HG02885 (cell line): ENCODE results near the gene PTP4A2.

Experiments used
- ATAC-seq: cut with Tn5 transposase; IDR thresholded peaks from one replicate; pipeline ENCODE4 v1.9.1; 2021; ENCODE audit warnings: mild to moderate bottlenecking; ENCODE audit not compliant: unreplicated experiment, poor library complexity

PTP4A2 gene

DNA sequence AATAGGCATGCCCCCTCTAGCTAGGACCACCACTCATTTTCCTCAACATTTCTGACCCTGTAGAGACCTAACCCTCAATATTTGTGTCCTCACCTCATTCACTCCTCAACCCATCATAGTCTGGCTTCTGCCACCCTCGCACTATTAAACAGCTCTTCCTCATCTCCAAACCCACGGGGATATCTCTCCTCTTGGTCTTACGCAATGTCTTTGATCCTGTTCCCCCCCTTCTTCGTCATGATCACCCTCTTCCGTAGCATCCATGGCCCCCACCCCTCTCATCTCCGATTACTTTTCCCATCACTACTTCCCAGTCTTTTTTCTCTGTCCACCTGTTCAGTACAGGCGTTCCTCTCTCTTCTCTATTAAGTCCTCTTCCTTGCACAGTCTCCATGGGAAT is 70.6 kb downstream of the PTP4A2 start:
- ATAC-seq: no peak

DNA sequence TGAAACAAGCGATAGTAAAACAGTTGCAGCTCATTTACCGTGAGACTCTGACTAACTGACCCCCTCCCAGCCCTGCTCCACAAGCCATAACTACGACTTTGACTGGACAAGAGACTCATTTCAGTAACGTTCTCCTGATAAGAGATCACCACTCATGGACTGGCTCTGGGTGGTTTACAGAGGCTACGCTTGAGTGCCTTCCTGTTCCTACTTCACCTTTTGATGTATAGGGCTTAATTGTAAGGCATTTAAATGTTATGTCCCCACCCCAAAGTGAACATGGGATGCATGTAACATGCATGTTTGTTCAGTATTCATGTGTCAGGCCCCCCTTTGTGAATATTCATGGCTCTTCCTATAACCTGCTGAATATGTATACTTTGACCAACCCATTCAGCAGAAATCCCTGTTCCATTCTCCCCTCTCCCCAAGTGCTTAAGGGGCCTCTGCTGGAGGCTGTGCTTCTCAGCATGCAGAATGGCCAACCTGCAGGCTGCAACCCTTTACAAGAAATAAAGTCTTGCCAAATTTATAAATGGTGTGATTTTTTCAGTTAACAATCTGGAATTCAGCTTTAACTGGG is 71.6 kb downstream of the PTP4A2 start:
- no peak for ATAC-seq

DNA sequence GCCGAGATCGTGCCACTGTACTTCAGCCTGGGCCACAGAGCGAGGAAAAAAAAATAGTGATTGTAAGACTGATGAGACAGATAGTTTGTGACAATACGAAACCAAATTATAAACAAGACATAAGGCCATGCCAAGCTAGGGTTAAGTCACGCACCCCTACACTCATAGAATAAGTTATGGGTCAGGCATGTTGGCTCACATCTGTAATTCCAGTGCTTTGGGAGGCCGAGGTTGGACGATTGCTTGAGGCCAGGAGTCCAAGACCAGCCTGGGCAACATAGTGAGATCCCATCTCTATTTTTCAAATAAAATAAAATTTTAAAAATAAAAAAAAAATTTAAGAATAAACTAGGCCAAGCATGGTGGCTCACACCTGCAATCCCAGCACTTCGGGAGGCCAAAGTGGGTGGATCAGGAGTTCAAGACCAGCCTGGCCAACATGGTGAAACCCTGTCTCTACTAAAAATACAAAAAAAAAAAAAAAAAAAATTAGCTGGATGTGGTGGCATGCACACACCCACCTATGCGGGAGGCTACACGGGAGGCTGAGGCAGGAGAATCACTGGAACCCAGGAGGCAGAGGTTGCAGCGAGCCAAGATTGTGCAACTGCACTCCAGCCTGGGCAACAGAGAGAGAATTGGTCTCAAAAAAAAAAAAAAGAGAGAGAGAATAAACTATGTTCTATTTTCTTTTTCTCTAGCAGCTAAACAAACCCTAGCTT is 72.3 kb downstream of the PTP4A2 start:
- ATAC-seq: no peak

DNA sequence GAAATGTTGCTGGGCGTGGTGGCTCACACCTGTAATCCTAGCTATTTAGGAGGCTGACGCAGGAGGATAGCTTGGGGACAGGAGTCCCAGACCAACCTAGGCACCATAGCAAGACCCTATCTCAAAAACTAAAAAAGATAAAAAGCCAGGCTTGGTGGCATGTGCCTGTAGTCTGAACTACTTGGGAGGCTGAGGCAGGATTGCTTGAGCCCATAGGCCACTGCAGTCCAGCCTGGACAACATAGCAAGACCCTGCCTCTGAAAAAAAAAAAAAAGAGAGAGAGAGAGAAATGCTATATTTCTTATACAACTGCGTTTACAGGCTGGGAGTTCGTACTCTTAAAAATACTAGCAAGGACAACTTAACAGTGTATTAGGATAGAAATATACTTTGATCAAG is 76.1 kb downstream of the PTP4A2 start:
- ATAC-seq: no peak

DNA sequence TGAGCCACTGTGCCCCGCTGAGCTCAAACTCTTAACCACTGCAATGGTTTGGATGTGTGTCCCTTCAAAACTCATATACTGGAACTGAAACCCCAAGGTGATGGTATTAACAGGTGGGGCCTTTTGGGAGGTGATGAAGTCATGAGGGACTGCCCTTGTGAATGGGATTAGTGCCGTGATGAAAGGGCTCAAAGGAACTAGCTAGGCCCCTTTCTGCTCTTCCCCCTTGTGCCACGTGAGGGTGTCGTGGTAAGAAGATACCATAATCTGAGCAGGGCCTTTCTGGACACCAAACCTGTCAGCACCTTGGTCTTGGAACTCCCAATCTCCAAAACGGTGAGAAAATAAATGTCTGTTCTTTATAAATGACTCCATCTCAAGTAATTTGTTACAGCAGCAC is 76.8 kb downstream of the PTP4A2 start:
- no peak for ATAC-seq

DNA sequence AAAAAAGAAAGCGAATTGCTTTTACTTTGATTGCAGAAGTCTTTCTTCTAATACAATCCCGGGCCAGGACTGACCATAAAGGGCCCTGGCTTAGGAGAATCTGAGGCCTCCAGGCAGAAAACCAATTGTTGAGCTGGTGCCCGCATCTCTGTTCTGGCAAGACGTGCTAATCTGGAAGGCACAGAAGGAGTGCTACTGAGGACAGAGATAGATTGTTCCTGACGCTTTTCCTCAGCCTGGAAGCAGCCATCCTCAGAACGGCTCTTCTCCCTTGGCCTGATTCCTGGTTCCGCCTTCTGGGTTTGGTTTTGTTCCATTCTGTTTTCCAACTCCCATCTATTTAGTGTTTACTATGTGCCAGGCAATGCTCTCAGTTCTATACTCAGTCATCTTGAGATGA is 77.6 kb downstream of the PTP4A2 start:
- no peak for ATAC-seq

DNA sequence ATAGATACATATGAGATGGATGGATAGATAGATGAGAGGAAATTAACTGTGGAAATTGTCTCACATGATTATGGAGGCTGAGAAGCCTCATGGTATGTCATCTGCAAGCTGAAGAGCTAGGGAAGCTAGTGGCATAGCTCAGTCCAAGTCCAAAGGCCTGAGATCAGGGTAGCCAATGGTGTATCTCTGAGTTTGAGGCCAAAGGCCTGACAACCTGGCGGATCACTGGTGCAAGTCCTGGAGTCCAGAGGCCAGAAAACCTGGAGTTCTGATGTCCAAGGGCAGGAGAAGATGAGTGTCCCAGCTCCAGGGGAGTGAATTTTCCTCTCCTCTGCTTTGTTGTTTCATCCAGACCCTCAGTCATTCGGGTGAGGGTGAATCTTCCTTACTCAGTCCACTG is 78.4 kb downstream of the PTP4A2 start:
- ATAC-seq: no peak

DNA sequence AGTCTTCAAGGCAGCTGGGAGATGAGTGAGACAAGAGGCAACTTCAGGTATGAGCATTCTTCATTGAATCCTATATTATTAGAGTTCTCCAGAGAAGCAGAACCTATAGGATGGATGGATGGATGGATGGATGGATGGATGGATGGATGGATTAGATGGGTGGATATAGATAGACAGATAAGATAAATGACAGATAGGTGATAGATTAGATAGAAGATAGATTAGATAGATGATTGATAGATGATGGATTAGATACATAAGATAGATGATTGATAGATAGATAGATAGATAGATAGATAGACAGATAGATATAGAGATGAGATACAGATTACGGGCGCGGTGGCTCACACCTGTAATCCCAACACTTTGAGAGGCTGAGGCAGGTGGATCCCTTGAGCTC is 79.1 kb downstream of the PTP4A2 start:
- ATAC-seq: no peak

DNA sequence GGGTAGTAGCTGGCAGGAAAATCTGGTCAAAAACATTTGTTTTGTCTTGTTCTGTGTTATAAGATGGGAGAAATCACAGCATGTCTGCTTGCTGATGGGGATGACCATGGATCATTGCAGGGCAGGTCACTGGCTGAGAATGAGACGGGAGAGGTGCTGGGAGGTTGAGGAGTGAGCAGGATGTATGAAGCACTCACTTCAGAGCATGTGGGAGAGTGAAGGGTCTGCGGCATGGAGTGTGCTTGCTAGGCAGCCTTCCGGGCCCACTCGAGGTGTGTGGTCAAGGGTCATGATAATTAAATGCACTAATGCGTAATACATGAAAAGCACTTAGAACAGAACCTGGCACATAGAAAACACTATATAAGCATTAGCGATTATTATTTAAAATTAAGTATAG is 80.3 kb downstream of the PTP4A2 start:
- ATAC-seq: no peak
